SK-N-SH (cell line): ENCODE measurements around the gene NUFIP2. TPM values are rescaled to one million over a fixed set of nuclear protein-coding genes. Genes with fewer than 3 reads are reported as not detected.

ENCODE experiments used
- CTCF ChIA-PET: fragments of 300-600, 350-600 bp; formaldehyde crosslinking; extraction: SDS; loops from one replicate; lab custom pipeline; 2021; lab: Yijun Ruan, JAX
- POLR2A ChIA-PET: fragments of 350-600 bp; sonication (Branson Sonifier 250); formaldehyde crosslinking; extraction: SDS; loops from one replicate; lab custom pipeline; 2020; ENCODE audit warnings: antibody characterized with exemption, inconsistent platforms; lab: Yijun Ruan, JAX
- DNase-seq: peaks from one replicate; pipeline ENCODE4 v3.0.0; 2012
- H2AFZ ChIP-seq: fragments of 200-600 bp; sonication (generic); 2 replicates; pipeline ENCODE4 v1.8.1; 2016; ENCODE audit warnings: antibody characterized with exemption, mild to moderate bottlenecking, low read depth
- H3F3A ChIP-seq: fragments of 200-600 bp; sonication (generic); replicated peaks from 2 replicates; pipeline ENCODE3; 2016; ENCODE audit warnings: antibody characterized with exemption, mild to moderate bottlenecking; ENCODE audit not compliant: insufficient read depth
- H3K27ac ChIP-seq, 2 experiments: fragments of 200-500 bp in 1 of 2; fragments of 200-600 bp in 1 of 2; sonication (Bioruptor generic) in 1 of 2; sonication (generic), shearing (Covaris generic) in 1 of 2; 2 replicates each; pipeline versions ENCODE4 v1.5.1 to v1.6.1; 2014 to 2016; ENCODE audit warnings: low read depth in 2 of 2, inconsistent platforms in 1 of 2, low read length in 1 of 2, mild to moderate bottlenecking in 1 of 2, mixed read lengths in 1 of 2
- H3K27me3 ChIP-seq: fragments of 200-600 bp; sonication (generic), shearing (Covaris generic); 2 replicates; pipeline ENCODE4 v1.6.1; 2016; ENCODE audit warnings: mixed run types; ENCODE audit not compliant: insufficient read depth
- H3K36me3 ChIP-seq, 2 experiments: fragments of 200-500 bp in 1 of 2; fragments of 200-600 bp in 1 of 2; sonication (Bioruptor generic) in 1 of 2; sonication (generic) in 1 of 2; replicated peaks in 1 of 2; 2 replicates each; pipeline versions ENCODE3 to v1.5.1; 2014 to 2016; ENCODE audit warnings: low read length in 1 of 2, mild to moderate bottlenecking in 1 of 2; ENCODE audit not compliant: insufficient read depth in 2 of 2, control insufficient read depth in 1 of 2
- H3K4me1 ChIP-seq, 2 experiments: fragments of 200-500 bp in 1 of 2; fragments of 200-600 bp in 1 of 2; sonication (Bioruptor generic) in 1 of 2; sonication (generic), shearing (Covaris generic) in 1 of 2; 2 replicates each; pipeline versions ENCODE4 v1.5.1 to v1.6.1; 2014 to 2016; ENCODE audit warnings: low read depth in 1 of 2, low read length in 1 of 2, mixed run types in 1 of 2; ENCODE audit not compliant: insufficient read depth in 2 of 2, control insufficient read depth in 1 of 2
- H3K4me2 ChIP-seq: fragments of 200-600 bp; sonication (generic), shearing (Covaris generic); 2 replicates; pipeline ENCODE4 v1.6.1; 2017; ENCODE audit warnings: mixed run types
- H3K4me3 ChIP-seq, 2 experiments: fragments of 200-500 bp in 1 of 2; fragments of 200-600 bp in 1 of 2; sonication (Bioruptor generic) in 1 of 2; sonication (generic), shearing (Covaris generic) in 1 of 2; 2 replicates each; pipeline versions ENCODE4 v1.5.1 to v1.8.1; 2014 to 2016; ENCODE audit warnings: low read depth in 2 of 2, inconsistent platforms in 1 of 2, low read length in 1 of 2, mild to moderate bottlenecking in 1 of 2, mixed read lengths in 1 of 2, moderate library complexity in 1 of 2
- H3K79me2 ChIP-seq: fragments of 200-600 bp; sonication (generic); 2 replicates; pipeline ENCODE4 v1.8.1; 2017; ENCODE audit warnings: mild to moderate bottlenecking; ENCODE audit not compliant: insufficient read depth
- H3K9ac ChIP-seq: fragments of 200-600 bp; sonication (generic); 2 replicates; pipeline ENCODE4 v1.6.1; 2017; ENCODE audit warnings: mixed run types
- H3K9me2 ChIP-seq: fragments of 200-600 bp; sonication (generic); 2 replicates; pipeline ENCODE4 v1.6.1; 2017; ENCODE audit warnings: mixed run types
- H3K9me3 ChIP-seq: fragments of 200-600 bp; sonication (generic); 2 replicates; pipeline ENCODE4 v1.6.1; 2017; ENCODE audit warnings: mixed run types, mild to moderate bottlenecking, moderate library complexity
- H4K20me1 ChIP-seq: fragments of 200-600 bp; sonication (generic); 2 replicates; pipeline ENCODE4 v1.6.1; 2017; ENCODE audit warnings: mild to moderate bottlenecking, mixed run types; ENCODE audit not compliant: insufficient read depth
- CHD2 ChIP-seq: fragments of 150-350 bp; IDR thresholded peaks from 2 replicates; pipeline ENCODE4 v1.6.1; 2018; ENCODE audit warnings: low read length; ENCODE audit not compliant: partially characterized antibody
- ELF1 ChIP-seq: IDR thresholded peaks from 2 replicates; pipeline ENCODE4 v1.4.0; 2012
- EZH2phosphoT487 ChIP-seq: fragments of 200-600 bp; sonication (generic); IDR thresholded peaks from 2 replicates; pipeline ENCODE4 v1.6.1; 2017; ENCODE audit warnings: low read depth, mixed run types, mild to moderate bottlenecking, antibody characterized with exemption, moderate library complexity, borderline replicate concordance
- FOSL2 ChIP-seq: IDR thresholded peaks from 2 replicates; pipeline ENCODE4 v1.4.0; 2012; ENCODE audit warnings: low read depth, mild to moderate bottlenecking, moderate library complexity, borderline replicate concordance
- FOXM1 ChIP-seq: IDR thresholded peaks from 2 replicates; pipeline ENCODE4 v1.4.0; 2012; ENCODE audit warnings: low read depth, mild to moderate bottlenecking
- GATA2 ChIP-seq: sonication (generic); formaldehyde crosslinking; IDR thresholded peaks from 2 replicates; pipeline ENCODE4 v1.5.0; 2020; ENCODE audit warnings: mild to moderate bottlenecking, missing genetic modification reagents
- MXI1 ChIP-seq: IDR thresholded peaks from 2 replicates; pipeline ENCODE4 v1.6.1; 2012; ENCODE audit warnings: mild to moderate bottlenecking, low read depth, low read length, improper control_type of control experiment
- NFIC ChIP-seq: IDR thresholded peaks from 2 replicates; pipeline ENCODE4 v1.4.0; 2012; ENCODE audit warnings: borderline replicate concordance
- RCOR1 ChIP-seq: fragments of 150-350 bp; IDR thresholded peaks from 2 replicates; pipeline ENCODE4 v1.6.1; 2017; ENCODE audit warnings: antibody characterized with exemption, low read length
- RFX5 ChIP-seq: IDR thresholded peaks from 2 replicates; pipeline ENCODE4 v1.6.1; 2012; ENCODE audit warnings: mild to moderate bottlenecking, improper control_type of control experiment, low read length
- RXRA ChIP-seq: IDR thresholded peaks from 2 replicates; pipeline ENCODE4 v1.4.0; 2012; ENCODE audit warnings: low read depth, mild to moderate bottlenecking, borderline replicate concordance
- SIN3A ChIP-seq: IDR thresholded peaks from 2 replicates; pipeline ENCODE4 v1.6.1; 2012; ENCODE audit warnings: low read depth, mild to moderate bottlenecking, low read length, moderate library complexity, borderline replicate concordance
- TCF12 ChIP-seq: IDR thresholded peaks from 2 replicates; pipeline ENCODE4 v1.4.0; 2012
- TEAD4 ChIP-seq: IDR thresholded peaks from 2 replicates; pipeline ENCODE4 v1.4.0; 2012; ENCODE audit warnings: mild to moderate bottlenecking, borderline replicate concordance; ENCODE audit not compliant: insufficient read depth
- USF2 ChIP-seq: fragments of 150-350 bp; IDR thresholded peaks from 2 replicates; pipeline ENCODE4 v1.6.1; 2017; ENCODE audit warnings: antibody characterized with exemption, low read length, low read depth, borderline replicate concordance
- YY1 ChIP-seq: IDR thresholded peaks from 2 replicates; pipeline ENCODE4 v1.4.0; 2012; ENCODE audit warnings: low read depth, mild to moderate bottlenecking
- WGBS: methylation state at CpG from one replicate; pipeline ENCODE4 v1.1.6; 2017; ENCODE audit warnings: low lambda C conversion rate; 5-methylcytosine and 5-hydroxymethylcytosine counted together
- polyA plus RNA-seq, 3 experiments: library from polyadenylated mRNA; depleted of rRNA; stranded (reverse); fragments of >200 nt; gene quantifications; 2 replicates each; pipeline ENCODE4 v1.2.3, GENCODE V29; 2012
- TF ChIP-seq, protein P1 (sequence below): fragments of 150-350 bp; IDR thresholded peaks from 2 replicates; pipeline ENCODE4 v1.6.1; 2016; ENCODE audit warnings: mild to moderate bottlenecking, low read depth, low read length
- TF ChIP-seq, protein P2 (sequence below): IDR thresholded peaks from 2 replicates; pipeline ENCODE4; 2012
- TF ChIP-seq, protein P3 (sequence below): IDR thresholded peaks from 2 replicates; pipeline ENCODE4 v1.4.0; 2012; ENCODE audit warnings: low read depth

NUFIP2 gene
- polyA plus RNA-seq, 1 of the 3 experiments (the other 2 are of a cell fraction) = 9.0 TPM

GRCh38 chr17:29212094-29212631 lies 81.8 kb downstream of the NUFIP2 start (continued):
- TF ChIP-seq EZH2phosphoT487 = no peak

GRCh38 chr17:29210879-29211278 lies 83.1 kb downstream of the NUFIP2 start:
- 89% methylated on average over 2 of the region's 2 CpGs for WGBS
- TF ChIP-seq FOSL2 (no peak), FOXM1 (no peak), EZH2phosphoT487 (no peak), RCOR1 (no peak), USF2 (no peak), TEAD4 (no peak), ELF1 (no peak), TCF12 (no peak)
- TF ChIP-seq, protein P1, sequence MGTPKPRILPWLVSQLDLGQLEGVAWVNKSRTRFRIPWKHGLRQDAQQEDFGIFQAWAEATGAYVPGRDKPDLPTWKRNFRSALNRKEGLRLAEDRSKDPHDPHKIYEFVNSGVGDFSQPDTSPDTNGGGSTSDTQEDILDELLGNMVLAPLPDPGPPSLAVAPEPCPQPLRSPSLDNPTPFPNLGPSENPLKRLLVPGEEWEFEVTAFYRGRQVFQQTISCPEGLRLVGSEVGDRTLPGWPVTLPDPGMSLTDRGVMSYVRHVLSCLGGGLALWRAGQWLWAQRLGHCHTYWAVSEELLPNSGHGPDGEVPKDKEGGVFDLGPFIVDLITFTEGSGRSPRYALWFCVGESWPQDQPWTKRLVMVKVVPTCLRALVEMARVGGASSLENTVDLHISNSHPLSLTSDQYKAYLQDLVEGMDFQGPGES = no peak
- TF ChIP-seq, protein P2, sequence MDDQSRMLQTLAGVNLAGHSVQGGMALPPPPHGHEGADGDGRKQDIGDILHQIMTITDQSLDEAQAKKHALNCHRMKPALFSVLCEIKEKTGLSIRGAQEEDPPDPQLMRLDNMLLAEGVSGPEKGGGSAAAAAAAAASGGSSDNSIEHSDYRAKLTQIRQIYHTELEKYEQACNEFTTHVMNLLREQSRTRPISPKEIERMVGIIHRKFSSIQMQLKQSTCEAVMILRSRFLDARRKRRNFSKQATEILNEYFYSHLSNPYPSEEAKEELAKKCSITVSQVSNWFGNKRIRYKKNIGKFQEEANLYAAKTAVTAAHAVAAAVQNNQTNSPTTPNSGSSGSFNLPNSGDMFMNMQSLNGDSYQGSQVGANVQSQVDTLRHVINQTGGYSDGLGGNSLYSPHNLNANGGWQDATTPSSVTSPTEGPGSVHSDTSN = no peak
- no peak overlapping the region for H2AFZ ChIP-seq
- no peaks in the 10 kb centered on the region for H3K79me2 ChIP-seq
- no peaks in the 10 kb centered on the region for H3F3A ChIP-seq
- no peaks in the 10 kb centered on the region; a peak in 1 of 4 replicates for H3K4me1 ChIP-seq
- ChIA-PET CTCF (interaction anchor here (2.1 to 19.8 kb wide), 4 partner anchors 9 to 94 kb away, joined by 10 to 438 read pairs (median 36); partner anchors contain the start of gene MYO18A), POLR2A (no interaction called here)
- H3K4me3 ChIP-seq = no peak overlapping the region
- no peak overlapping the region for H3K27ac ChIP-seq
- H3K27me3 ChIP-seq = no peaks in the 10 kb centered on the region
- H3K36me3 ChIP-seq = no peaks in the 10 kb centered on the region
- no peak overlapping the region for H3K9ac ChIP-seq
- no peak overlapping the region for H3K4me2 ChIP-seq
- H4K20me1 ChIP-seq = no peaks in the 10 kb centered on the region
- no peaks in the 10 kb centered on the region for H3K9me2 ChIP-seq
- H3K9me3 ChIP-seq = no peaks in the 10 kb centered on the region
- DNase-seq = no peak

DNA sequence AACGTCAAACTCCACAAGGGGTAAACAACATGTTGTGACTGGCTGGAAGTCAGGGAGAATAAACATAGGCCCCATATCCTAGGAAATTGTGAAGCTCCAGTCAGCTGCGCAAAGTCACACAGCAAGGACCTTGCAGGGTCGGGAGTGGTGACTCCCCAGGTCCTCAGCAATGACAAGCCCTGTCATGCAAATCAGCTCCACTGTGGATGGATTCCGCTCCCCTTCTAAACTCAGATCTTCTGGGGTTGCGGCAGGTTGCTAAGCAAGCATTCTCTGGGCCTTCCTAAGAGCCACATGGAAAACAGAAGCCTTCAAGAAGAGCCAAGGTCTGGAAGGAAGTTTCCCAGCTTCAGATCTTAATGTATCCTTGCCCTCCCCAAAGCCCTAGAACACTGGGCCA lies 84.9 kb downstream of the NUFIP2 start:
- POLR2A ChIA-PET = no interaction called here
- H3F3A ChIP-seq = no peaks in the 10 kb centered on the region
- no peak overlapping the region for H3K9ac ChIP-seq
- no peaks in the 10 kb centered on the region for H3K79me2 ChIP-seq
- no peaks in the 10 kb centered on the region for H3K9me2 ChIP-seq
- no peak overlapping the region for H3K27ac ChIP-seq
- H3K27me3 ChIP-seq = no peaks in the 10 kb centered on the region
- no peak overlapping the region for H3K4me3 ChIP-seq
- no peak overlapping the region for H2AFZ ChIP-seq
- CTCF ChIA-PET = interaction anchor here (0.7 to 19.8 kb wide), 6 partner anchors 8 to 85 kb away, joined by 3 to 438 read pairs (median 14); partner anchors contain the start of gene MYO18A
- no peak for DNase-seq
- H3K4me1 ChIP-seq = no peaks in the 10 kb centered on the region; a peak in 1 of 4 replicates
- WGBS = 87% methylated on average over 5 of the region's 5 CpGs
- H3K9me3 ChIP-seq = no peaks in the 10 kb centered on the region
- H4K20me1 ChIP-seq = no peaks in the 10 kb centered on the region
- H3K36me3 ChIP-seq = no peaks in the 10 kb centered on the region
- H3K4me2 ChIP-seq = no peak overlapping the region
- TF ChIP-seq NFIC (no peak), GATA2 (CRISPR knock-in tag) (no peak), SIN3A (no peak), RXRA (no peak), CHD2 (no peak), YY1 (no peak), EZH2phosphoT487 (no peak), RFX5 (no peak), MXI1 (no peak)
- TF ChIP-seq, protein P1 = no peak
- TF ChIP-seq, protein P3, sequence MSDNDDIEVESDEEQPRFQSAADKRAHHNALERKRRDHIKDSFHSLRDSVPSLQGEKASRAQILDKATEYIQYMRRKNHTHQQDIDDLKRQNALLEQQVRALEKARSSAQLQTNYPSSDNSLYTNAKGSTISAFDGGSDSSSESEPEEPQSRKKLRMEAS = no peak
- TF ChIP-seq, protein P2 = no peak
